Stimulated activated naive CD8-positive, alpha-beta T cell treated with anti-CD3 and anti-CD28 coated beads, Interleukin-15, Interleukin-2, amounts not matched to agents 100 U/mL and 50 U/mL, for 24 hours (primary cell): ENCODE measurements around the gene VEGFB.

Experiments
- ATAC-seq: fragments of 150-1000 bp; cut with Tn5 transposase; one replicate; pipeline ENCODE4 v1.10.0; 2021
- DNase-seq: peaks from one replicate; pipeline ENCODE4 v3.0.0; 2021

The VEGFB gene

DNA sequence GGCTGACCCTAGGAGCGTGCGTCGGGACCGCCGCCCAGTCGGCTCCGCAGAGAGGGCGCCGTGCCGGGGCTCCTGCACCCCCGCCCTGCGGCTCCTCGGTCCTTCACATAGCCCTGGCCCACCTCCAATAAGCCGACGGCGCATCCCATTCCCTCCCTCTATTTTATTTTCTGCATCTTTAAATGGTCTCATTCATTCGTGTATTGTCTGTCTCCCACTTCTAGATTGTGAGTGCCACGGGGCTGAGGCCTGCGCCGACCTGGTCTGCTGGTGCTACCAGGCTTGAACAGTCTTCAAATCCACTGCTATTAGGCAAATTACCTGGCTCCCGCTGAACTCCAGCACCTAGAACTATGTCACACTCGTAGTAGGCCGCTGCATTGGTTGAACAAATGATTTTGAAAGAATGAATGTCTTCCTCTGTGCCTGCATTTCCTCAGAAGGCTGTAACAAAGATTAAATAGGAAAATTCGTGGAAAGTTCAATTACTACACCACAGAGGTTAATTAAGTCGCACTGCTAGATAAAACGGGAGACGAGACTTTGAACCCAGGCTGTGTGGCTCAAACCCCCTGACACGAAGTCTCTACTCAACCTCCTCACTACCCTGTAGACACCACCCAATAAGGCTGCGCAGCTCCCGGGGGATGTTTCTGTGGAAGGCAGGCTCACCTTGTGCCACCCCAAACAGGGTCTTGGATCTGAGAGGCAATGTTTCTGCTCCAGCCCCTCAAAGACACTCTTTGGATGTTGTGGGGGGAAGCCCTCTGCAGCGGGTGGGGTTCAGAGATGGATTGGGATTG lies 13.5 kb downstream of the VEGFB start:
- ATAC-seq = no peak
- no peak for DNase-seq

DNA sequence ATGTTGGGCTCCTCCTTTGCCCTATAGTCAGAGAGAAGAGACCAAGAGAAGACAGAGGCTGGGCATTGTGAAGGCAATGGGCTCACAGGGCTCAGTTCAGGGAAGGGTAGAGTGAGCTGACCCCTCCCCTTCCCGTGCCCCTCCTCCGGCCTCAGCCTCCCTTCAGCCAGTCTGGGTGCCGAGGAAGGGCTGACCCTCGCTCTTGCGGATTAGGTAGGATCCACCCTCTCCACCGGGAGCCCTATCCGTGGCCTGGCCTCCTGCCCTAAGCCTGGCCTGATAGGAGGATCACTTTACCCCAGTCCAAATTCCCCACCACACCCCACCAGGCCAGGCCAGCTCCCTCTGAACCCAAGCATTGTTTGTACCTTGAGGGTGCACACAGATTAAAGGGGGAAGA lies 14.2 kb downstream of the VEGFB start:
- DNase-seq (no peak), ATAC-seq (no peak)

DNA sequence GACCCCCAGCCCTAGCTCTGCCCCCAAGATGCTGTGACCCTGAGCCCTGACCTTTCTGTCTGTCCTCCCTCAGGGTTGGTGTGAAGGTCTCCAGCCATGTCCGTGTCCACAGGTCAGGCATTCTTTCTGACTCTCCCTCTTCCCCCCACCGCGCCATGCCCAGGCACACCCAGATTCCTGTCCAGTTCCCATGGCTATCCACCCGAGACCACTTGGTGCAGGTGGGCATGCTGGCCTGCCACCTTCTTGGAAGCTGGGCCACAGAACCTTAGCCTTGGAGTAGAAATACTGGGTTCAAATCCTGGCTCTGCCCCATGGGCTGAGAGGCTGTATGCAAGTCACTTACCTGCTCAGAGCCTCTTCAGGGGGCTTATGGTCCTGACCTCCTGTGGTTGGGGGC lies 14.7 kb downstream of the VEGFB start:
- ATAC-seq (no peak), DNase-seq (no peak)

DNA sequence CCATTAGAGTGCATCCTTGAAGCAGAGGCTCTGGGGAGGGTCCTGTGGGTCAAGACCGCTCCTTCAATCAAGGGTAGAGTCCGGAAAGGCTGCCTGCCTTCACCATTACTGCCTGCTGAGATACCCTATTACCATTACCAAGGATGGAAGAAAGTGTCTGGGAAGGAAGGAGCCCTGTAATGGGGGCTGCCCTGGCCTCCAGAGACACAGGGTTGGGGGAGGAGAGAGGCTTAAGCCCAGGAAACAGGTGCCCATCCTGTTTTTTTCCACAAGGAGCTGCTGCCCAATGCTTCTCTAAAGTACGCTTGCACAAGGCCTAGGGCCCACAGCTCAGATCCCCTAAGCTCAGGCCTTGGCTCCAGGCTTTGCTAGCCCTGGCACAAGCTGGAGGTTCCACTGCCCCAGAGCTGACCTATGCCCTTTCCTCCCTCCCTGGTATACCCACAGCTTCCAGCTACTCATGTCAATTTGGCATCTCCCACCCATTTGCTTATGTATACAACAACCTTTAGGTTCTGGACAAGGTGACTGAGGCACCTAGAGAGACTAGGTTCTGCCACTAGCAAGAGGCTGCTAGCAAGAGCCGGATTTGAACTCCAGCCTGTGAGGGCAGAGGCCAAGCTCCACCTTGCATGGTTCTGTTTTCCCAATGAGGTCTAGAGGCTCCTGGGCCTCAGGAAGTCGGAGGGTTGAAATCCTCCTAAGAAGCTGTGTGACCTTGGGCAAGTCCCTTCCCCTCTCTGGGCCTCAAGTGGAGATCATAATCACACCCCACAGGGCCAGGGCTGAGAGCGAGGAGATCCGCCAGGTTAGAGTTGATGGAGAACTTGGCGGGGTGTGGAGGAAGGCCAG lies 15.4 kb downstream of the VEGFB start:
- ATAC-seq (no peak), DNase-seq (no peak)

DNA sequence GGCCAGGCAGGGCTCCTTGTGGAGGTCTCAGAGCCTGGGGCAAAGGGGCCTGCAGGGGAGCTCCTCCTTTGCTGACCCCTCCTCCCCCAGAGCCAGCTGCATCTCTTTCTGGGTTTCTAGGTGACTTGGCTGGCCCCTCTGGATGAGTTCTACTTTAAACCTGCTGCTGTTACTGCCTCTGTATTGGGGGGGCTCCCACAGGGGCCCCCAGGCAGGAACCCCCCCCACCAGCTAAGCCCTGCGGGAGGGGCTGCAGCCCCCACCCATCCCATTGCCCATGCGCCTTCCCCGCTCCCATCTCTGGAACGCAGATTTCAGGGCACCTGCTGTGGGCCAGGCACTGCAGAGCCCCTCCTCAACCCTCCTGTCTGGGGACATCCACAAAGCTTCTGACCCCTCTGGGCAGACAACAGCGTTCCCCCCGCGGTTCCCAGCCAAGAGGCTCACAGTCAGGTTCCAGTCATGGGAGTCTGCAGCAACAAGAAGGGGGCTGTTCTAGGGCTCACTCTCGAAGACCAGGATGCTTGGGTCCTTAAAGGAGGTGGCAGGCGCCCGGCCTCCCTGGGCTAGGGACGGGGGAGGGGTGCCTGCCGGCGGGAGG lies 16.1 kb downstream of the VEGFB start:
- DNase-seq (no peak), ATAC-seq (no peak)

DNA sequence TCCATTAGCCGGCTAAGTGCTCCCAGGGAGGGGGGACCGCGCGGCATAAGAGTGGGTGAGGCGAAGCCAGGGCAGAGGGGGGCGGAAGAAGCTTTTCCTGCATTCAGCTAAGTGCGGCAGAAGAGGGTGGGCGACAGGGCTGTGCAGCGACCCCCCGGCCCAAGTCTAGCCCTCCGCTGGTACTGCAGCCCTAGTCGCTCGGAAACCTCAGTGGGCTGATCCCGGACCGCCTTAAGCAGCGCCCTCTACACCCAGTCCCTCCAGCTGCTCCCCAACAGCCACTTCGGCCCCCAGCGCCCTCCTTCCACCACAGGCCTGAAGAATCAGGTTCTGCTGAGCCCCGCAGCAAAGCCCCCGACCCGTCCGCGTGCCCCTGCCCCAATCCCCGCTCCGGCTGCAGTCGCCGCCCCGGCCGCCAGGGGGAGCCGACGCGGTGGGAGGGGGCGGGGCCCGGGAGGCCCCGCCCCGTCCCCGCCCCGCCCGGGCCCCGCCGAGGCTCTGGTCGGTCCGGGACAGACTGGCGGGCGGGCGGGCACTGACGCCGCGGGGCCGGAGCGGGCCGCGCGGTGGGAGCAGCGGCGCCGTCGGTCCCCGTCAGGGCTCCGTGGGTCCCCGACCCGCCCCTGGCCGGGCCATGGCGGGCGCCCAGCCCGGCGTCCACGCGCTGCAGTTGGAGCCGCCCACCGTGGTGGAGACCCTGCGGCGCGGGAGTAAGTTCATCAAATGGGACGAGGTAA lies 16.8 kb downstream of the VEGFB start, which contains the start of gene PLCB3:
TSS of gene PLCB3 (plus strand) at position 515 of the 737 bp plus-strand sequence. CDS start at position 635, 120 bp downstream.
- DNase-seq = peak; percentile 75

DNA sequence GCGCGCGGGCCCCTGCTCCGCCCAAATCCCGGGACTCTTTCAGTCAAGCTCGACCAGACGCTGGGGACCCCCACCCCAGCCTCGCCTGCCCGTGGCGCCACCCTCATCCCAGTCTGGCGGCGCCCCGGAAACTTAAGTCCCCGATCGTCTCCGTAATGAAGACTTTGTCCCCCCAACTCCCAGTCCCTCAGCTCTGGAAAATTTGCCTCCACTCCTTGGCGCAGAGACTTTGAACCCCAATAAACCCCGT lies 17.3 kb downstream of the VEGFB start:
- ATAC-seq = no peak
- no peak for DNase-seq

More for the DNA sequence above, 16.8 kb downstream of the VEGFB start, which contains the start of gene PLCB3:
- peak; percentile 67 for ATAC-seq

DNA sequence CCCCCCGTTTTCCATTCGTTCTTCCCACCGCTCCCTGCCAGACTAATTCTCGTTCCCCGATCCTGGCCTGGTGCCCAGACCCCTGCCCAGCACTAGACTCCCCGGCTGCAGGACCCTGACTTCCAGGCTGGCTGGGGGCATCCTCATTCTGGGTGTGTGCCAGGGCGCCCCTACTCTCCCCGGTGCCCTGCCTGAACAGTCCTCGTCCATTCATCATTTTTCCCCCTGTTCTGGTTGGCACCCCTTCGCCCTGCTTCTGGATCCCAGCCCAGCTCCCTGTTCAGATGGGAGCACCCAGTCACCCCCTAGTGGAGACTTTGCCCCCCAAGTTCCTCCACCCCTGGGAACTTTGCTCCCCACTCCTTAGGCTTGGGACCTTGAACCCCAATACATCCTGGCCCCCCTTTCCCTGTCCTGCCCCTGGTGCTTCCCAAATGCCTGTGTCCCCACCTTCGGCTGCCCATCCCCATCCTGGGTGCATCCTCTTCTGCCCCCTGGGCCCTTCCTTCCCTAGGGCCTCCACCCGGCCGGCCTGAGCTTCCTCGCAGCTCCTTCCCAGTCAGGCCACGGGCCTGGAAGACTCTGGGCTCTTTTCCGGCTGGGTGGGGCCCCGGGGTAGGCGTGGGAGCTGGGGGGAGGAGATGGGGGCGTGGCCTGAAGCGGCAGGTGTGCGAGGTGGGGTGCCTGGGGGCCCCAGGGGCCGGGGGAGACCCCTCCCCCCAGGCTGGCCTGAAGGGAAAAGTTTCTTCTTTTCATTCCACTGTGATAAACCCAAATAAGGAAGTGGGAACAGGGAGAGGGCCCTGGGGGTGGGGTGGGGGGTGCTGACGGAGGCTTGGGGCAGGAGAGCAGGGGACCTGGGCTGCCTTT lies 17.9 kb downstream of the VEGFB start:
- peak; percentile 52 for DNase-seq
- no peak for ATAC-seq

DNA sequence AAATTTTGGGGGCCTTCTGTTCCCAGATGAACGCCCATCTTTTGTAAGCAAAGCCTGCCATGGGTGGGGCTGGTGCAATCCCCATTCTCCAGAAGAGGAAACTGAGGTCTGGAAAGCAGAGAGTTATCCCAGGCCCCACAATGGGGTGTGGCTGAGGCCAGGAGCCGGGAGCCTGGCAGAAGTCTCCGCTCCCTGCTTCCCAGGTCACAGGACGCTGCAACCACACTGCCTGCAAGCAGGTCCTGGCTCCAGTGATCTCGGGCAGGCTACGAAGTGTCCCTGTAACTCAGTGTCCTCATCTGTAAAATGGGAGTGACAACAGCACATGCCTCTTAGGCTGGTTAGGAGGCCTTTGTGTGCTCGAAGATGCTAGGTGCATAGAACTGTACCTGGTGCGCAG lies 18.7 kb downstream of the VEGFB start:
- no peak for ATAC-seq
- DNase-seq = no peak

DNA sequence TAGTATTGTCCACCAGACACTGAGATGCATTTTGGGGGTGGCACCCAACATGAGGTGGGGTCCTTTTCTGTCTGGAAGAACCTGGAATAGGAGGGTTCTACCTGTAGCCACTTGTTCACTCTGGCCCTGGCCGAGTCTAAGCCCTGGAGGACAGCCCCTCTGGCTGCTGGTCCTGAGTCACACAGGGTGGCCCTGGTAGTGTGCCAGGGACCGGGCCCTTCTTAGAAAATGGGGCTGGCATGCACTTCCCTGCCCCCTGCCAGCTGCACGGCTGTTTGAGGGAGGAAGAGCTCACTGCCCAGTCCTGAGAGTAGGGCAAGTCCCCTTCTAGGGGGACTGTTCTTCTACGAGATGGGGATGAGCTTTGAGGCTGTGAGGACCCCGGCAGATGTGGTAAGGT lies 19.1 kb downstream of the VEGFB start:
- ATAC-seq (no peak), DNase-seq (no peak)

DNA sequence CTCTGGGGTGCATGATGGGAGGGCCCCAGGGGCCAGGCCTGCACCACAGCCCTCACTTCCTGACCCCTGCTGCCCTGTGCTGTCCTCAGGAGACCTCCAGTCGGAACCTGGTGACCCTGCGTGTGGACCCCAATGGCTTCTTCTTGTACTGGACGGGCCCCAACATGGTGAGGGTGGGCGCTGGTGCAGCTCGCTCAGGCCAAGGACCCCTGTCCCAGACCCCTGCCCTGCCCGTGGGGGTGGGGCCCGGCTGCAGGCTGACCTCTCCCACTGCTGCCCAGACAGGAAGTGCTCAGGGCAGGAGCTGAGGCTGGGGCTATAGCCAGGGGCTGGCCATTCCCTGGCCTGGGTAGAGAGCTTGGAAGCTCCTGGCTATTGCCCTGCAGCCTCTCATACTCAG lies 19.9 kb downstream of the VEGFB start:
- no peak for ATAC-seq

DNA sequence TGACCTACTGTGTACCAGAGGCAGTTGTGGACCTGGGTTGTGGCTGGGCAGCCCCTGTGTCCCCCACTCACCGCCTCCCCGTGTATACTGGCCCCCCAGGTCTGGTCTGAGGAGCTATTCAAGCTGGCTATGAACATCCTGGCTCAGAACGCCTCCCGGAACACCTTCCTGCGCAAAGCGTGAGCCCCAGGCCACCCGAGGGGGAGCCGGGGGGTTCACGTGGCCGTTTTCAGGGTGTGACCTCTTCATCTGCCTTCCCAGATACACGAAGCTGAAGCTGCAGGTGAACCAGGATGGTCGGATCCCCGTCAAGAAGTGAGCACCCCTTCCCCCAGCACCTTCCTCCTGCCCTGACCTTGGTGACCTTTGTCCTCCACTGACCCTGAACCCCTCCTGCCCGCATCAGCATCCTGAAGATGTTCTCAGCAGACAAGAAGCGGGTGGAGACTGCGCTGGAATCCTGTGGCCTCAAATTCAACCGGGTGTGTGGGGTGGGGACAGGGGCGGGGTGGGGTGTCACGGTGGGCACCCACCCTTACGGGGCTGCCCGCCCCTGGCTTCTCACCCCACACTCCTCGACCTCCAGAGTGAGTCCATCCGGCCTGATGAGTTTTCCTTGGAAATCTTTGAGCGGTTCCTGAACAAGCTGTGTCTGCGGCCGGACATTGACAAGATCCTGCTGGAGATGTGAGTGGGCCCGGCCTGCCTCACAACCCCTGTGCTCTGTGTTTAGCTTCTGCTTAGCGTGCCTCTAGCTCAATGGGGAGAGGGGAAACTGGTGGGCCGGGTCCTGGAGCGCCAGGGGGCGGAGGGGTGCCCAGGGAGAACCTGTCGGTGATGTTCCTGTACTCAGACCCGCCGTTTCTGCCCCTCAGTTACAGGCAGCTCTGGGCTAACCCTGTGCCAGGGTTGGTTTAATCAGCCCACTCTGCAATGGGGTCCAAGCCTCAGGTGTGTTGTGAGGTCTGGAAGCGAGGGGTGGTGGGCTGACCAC lies 21.0 kb downstream of the VEGFB start:
- no peak for ATAC-seq
- no peak for DNase-seq

More for the DNA sequence above, 19.9 kb downstream of the VEGFB start:
- no peak for DNase-seq

DNA sequence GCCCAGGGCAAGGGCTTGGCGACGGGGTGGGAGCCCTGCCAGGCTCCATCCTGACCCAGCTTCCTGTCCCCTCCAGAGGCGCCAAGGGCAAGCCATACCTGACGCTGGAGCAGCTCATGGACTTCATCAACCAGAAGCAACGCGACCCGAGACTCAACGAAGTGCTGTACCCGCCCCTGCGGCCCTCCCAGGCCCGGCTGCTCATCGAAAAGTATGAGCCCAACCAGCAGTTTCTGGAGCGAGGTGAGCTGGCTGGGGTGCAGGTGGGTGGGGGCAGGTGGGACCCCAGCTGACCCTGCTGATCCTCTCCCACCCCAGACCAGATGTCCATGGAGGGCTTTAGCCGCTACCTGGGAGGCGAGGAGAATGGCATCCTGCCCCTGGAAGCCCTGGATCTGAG lies 21.9 kb downstream of the VEGFB start:
- ATAC-seq (no peak), DNase-seq (no peak)

DNA sequence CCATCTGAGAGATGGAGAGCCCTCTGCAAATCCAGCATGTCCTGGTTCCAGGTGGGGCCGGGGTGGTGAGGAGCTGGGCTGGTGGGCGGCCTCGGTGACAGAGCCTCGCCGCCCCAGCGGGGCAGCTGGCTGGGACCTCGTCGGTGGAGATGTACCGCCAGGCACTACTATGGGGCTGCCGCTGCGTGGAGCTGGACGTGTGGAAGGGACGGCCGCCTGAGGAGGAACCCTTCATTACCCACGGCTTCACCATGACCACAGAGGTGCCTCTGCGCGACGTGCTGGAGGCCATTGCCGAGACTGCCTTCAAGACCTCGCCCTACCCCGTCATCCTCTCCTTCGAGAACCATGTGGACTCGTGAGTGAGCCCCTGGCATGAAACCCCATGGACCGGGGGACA lies 24.0 kb downstream of the VEGFB start:
- DNase-seq (no peak), ATAC-seq (no peak)

DNA sequence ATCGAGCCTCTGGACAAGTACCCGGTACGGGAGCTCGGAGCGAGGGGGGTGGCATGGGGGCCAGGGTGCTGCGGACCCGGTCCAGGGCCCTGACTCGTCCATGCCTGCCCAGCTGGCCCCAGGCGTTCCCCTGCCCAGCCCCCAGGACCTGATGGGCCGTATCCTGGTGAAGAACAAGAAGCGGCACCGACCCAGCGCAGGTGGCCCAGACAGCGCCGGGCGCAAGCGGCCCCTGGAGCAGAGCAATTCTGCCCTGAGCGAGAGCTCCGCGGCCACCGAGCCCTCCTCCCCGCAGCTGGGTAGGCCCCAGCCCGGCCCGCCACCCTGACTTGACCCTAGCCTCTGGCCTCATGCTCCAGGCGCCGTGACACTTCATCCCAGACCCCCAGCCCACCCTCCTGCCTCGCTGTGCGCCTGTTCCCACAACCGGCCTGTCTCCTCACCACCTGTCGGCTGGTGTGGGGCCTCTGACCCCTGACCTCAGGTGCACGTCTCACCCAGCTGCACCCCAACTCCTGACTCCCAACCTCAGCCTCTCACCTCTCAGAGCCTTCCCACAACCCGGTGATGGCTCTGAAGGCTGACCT lies 24.7 kb downstream of the VEGFB start:
- DNase-seq = no peak
- no peak for ATAC-seq

DNA sequence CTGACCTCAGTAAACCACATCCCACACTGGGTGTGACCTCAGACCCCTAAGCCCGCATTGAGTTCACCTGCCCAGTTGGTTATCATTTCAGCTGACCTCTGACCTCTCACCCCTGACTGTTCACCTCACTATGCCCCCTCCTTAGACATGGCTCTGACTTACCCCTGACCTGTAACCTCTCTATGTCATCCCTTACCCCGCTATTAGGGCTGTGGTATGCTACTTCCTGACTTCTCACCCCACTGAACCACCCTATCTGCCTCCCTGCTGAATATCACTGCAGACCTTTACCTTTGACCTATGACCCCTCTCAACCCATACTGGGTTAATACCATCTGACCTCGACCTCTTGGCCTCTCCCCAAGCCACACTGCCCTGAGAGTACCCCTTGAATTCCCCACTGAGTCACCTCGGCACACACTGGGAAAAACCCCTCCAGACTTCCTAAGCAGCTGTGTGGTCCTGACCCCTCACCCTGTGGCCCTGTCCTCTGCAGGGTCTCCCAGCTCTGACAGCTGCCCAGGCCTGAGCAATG lies 25.2 kb downstream of the VEGFB start:
- DNase-seq (no peak), ATAC-seq (peak; percentile 21)

DNA sequence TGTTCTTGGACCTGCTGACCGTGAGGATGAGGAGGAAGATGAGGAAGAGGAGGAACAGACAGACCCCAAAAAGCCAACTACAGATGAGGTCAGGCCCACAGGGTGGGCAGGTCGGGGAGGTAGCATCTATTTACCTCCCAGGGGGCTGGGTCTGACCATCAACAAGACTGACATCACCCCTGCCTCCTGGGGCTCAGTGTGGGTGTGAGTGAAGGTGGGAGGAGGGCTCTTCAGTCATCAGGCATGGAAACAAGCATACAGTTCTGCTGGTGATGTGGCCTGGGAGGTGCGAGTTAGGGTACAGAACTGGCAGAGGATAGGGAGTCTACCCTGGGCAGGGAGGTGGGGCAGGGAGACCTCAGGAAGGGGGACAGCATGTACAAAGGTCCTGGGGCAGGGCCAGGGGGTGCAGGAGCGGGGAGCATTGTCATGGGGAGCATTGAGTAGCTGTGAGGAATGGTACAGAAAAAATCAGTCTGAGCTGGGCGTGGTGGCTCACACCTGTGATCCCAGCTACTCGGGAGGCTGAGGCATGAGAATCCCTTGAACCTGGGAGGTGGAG lies 25.8 kb downstream of the VEGFB start:
- ATAC-seq = no peak
- no peak for DNase-seq

DNA sequence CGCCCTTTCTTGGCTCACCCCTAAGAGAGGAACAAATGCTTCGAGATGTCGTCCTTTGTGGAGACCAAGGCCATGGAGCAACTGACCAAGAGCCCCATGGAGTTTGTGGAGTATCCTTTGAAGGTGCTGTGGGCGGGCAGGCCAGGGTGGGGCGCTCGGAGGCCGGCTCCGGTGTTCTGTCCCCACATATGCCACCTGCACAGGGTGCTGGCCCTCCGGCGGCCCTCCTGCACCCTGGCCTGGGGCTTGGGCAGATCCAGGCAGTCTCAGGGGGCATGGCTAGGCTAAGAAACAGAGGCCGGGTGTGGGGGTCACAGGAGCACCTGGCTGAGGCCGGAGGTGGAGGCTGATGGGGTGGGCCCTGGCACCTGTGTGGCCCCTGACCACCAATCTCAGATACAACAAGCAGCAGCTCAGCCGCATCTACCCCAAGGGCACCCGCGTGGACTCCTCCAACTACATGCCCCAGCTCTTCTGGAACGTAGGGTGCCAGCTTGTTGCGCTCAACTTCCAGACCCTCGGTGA lies 27.2 kb downstream of the VEGFB start:
- no peak for DNase-seq
- ATAC-seq = no peak
